HCT116 (cell line): ENCODE data around the gene ORC3. TPM values are rescaled to one million over a fixed set of nuclear protein-coding genes. Genes with fewer than 3 reads are reported as not detected.

Experiments
- ATAC-seq: fragments of 200-7000 bp; cut with Tn5 transposase; 2 replicates; pipeline ENCODE4 v1.9.1; 2020; ENCODE audit warnings: mild to moderate bottlenecking, moderate library complexity
- BruUV-seq: library from RNA; stranded (reverse); fragments of 400-500 nt; replicated peaks from 2 replicates; lab custom pipeline; 2021; lab: Mats Ljungman, UMichigan
- CTCF ChIA-PET: fragments of 300-600 bp; sonication (Branson Sonifier 250); formaldehyde crosslinking; loops from one replicate; lab custom pipeline; 2021; ENCODE audit warnings: antibody characterized with exemption; lab: Charles Lee
- POLR2A ChIA-PET: fragments of 300-600, 350-600 bp; sonication (Branson Sonifier 250); formaldehyde crosslinking; loops from one replicate; lab custom pipeline; 2021; ENCODE audit warnings: antibody characterized with exemption; lab: Charles Lee
- RAD21 ChIA-PET, 2 experiments: fragments of 300-600 bp; sonication (Branson Sonifier 250); formaldehyde crosslinking; loops; one replicate each; lab custom pipeline; 2023; ENCODE audit warnings: low total read pairs in 2 of 2; ENCODE audit not compliant: uncharacterized antibody in 2 of 2, unreplicated experiment in 2 of 2, low non-redundant PET in 1 of 2; lab: Charles Lee
- DNase-seq: peaks from one replicate; pipeline ENCODE4 v3.0.0-alpha.2; 2010; ENCODE audit warnings: low read depth, low spot score
- H2AFZ ChIP-seq: fragments of 200-600 bp; shearing (Covaris generic), sonication (generic); 2 replicates; pipeline ENCODE4 v1.6.1; 2017; ENCODE audit warnings: low read depth, mixed run types, mixed read lengths, antibody characterized with exemption, low read length; ENCODE audit not compliant: poor library complexity, severe bottlenecking
- H3K27ac ChIP-seq: 2 replicates; pipeline ENCODE4 v1.5.1; 2012; ENCODE audit warnings: low read depth, low read length
- H3K27me3 ChIP-seq: fragments of 200-600 bp; sonication (generic); 2 replicates; pipeline ENCODE4 v1.6.1; 2016; ENCODE audit warnings: mixed run types, low read length, mixed read lengths; ENCODE audit not compliant: insufficient read depth
- H3K36me3 ChIP-seq, 2 experiments: fragments of 200-500 bp in 1 of 2; fragments of 200-600 bp in 1 of 2; sonication (Bioruptor generic) in 1 of 2; sonication (generic) in 1 of 2; 2 replicates each; pipeline versions ENCODE4 v1.5.1 to v1.6.1; 2014 to 2016; ENCODE audit warnings: low read length in 2 of 2, inconsistent platforms in 1 of 2, mixed read lengths in 1 of 2, mixed run types in 1 of 2; ENCODE audit not compliant: insufficient read depth in 2 of 2, control insufficient read depth in 1 of 2
- H3K4me1 ChIP-seq, 2 experiments: fragments of 200-600 bp in 1 of 2; sonication (generic) in 1 of 2; 2 replicates each; pipeline versions ENCODE4 v1.5.1 to v1.6.1; 2012 to 2017; ENCODE audit warnings: low read length in 2 of 2, inconsistent platforms in 1 of 2, mild to moderate bottlenecking in 1 of 2, mixed read lengths in 1 of 2, mixed run types in 1 of 2, moderate library complexity in 1 of 2; ENCODE audit not compliant: insufficient read depth in 2 of 2, control insufficient read depth in 1 of 2
- H3K4me2 ChIP-seq: fragments of 200-600 bp; sonication (generic); 2 replicates; pipeline ENCODE4 v1.6.1; 2017; ENCODE audit warnings: mixed run types, low read length, mixed read lengths
- H3K4me3 ChIP-seq, 2 experiments: fragments of 200-600 bp in 1 of 2; sonication (generic) in 1 of 2; replicated peaks in 1 of 2; 2 replicates each; pipeline ENCODE4 v1.5.1; 2011 to 2016; ENCODE audit warnings: low read length in 2 of 2, control low read depth in 1 of 2, low read depth in 1 of 2, mild to moderate bottlenecking in 1 of 2, mixed read lengths in 1 of 2, mixed run types in 1 of 2
- H3K79me2 ChIP-seq: fragments of 200-600 bp; sonication (generic); 2 replicates; pipeline ENCODE4 v1.6.1; 2017; ENCODE audit warnings: mild to moderate bottlenecking, mixed run types, low read length, moderate library complexity, mixed read lengths; ENCODE audit not compliant: insufficient read depth
- H3K9ac ChIP-seq: fragments of 200-600 bp; sonication (generic); 2 replicates; pipeline ENCODE4 v1.6.1; 2016; ENCODE audit warnings: low read length, mixed read lengths
- H3K9me2 ChIP-seq: fragments of 200-600 bp; sonication (generic), shearing (Covaris generic); 2 replicates; pipeline ENCODE4 v1.6.1; 2017; ENCODE audit warnings: mixed run types, mild to moderate bottlenecking, moderate library complexity; ENCODE audit not compliant: insufficient read depth
- H3K9me3 ChIP-seq, 2 experiments: fragments of 200-500 bp in 1 of 2; fragments of 200-600 bp in 1 of 2; sonication (Bioruptor generic) in 1 of 2; sonication (generic) in 1 of 2; 2 replicates each; pipeline ENCODE4 v1.6.1; 2014 to 2017; ENCODE audit warnings: low read length in 2 of 2, mixed read lengths in 2 of 2, inconsistent platforms in 1 of 2, low read depth in 1 of 2, mild to moderate bottlenecking in 1 of 2, mixed run types in 1 of 2, moderate library complexity in 1 of 2; ENCODE audit not compliant: control insufficient read depth in 1 of 2, insufficient read depth in 1 of 2
- H4K20me1 ChIP-seq: fragments of 200-600 bp; sonication (generic), shearing (Covaris generic); 2 replicates; pipeline ENCODE4 v1.6.1; 2017; ENCODE audit warnings: mixed run types, mild to moderate bottlenecking, moderate library complexity; ENCODE audit not compliant: insufficient read depth
- CBX3 ChIP-seq: IDR thresholded peaks from 2 replicates; pipeline ENCODE4 v1.6.1; 2012; ENCODE audit warnings: low read depth
- EGR1 ChIP-seq: IDR thresholded peaks from 2 replicates; pipeline ENCODE4 v1.6.1; 2012; ENCODE audit warnings: low read depth
- EZH2 ChIP-seq: fragments of 200-600 bp; sonication (generic); IDR thresholded peaks from 2 replicates; pipeline ENCODE4 v1.6.1; 2017; ENCODE audit warnings: antibody characterized with exemption, mixed run types
- EZH2phosphoT487 ChIP-seq: fragments of 200-600 bp; IDR thresholded peaks from 2 replicates; pipeline ENCODE4 v1.6.1; 2018; ENCODE audit warnings: antibody characterized with exemption, borderline replicate concordance
- POLR2A ChIP-seq: IDR thresholded peaks from 2 replicates; pipeline ENCODE4 v1.7.0; 2011; ENCODE audit warnings: borderline replicate concordance; ENCODE audit not compliant: insufficient read depth, insufficient read length; ENCODE audit errors: extremely low read depth
- RAD21 ChIP-seq: IDR thresholded peaks from 2 replicates; pipeline ENCODE4 v1.6.1; 2012; ENCODE audit warnings: low read depth, mild to moderate bottlenecking
- SRF ChIP-seq: IDR thresholded peaks from 2 replicates; pipeline ENCODE4 v1.6.1; 2012; ENCODE audit warnings: low read depth
- ZNF274 ChIP-seq: fragments of 200-500 bp; sonication (Bioruptor generic); IDR thresholded peaks from 2 replicates; pipeline ENCODE4 v1.6.1; 2014; ENCODE audit warnings: mild to moderate bottlenecking, low read depth, low read length, inconsistent platforms
- intact Hi-C: fragments of 100-400 bp; cut with micrococcal nuclease; formaldehyde crosslinking; loops from 2 replicates; pipeline ENCODE4 v1.10.0; 2022
- total RNA-seq: library from RNA; stranded (reverse); gene quantifications from one replicate; pipeline ENCODE4 v1.2.1, GENCODE V29; 2021; ENCODE audit not compliant: unreplicated experiment
- TF ChIP-seq, protein P1 (sequence below), 3 experiments: fragments of 200-600 bp in 1 of 3; sonication (generic) in 1 of 3; IDR thresholded peaks in 2 of 3; conservative IDR thresholded peaks in 1 of 3; 2 replicates each; pipeline ENCODE4 v1.5.1; 2012 to 2017; ENCODE audit warnings: low read depth in 2 of 3, low read length in 2 of 3, antibody characterized with exemption in 1 of 3, borderline replicate concordance in 1 of 3, control low read depth in 1 of 3, mild to moderate bottlenecking in 1 of 3, mixed read lengths in 1 of 3, mixed run types in 1 of 3, moderate library complexity in 1 of 3; ENCODE audit not compliant: insufficient read depth in 1 of 3
- TF ChIP-seq, protein P2 (sequence below): IDR thresholded peaks from 2 replicates; pipeline ENCODE4 v1.6.1; 2012
- TF ChIP-seq, protein P3 (sequence below): IDR thresholded peaks from 2 replicates; pipeline ENCODE4 v1.6.1; 2012; ENCODE audit warnings: low read depth
- TF ChIP-seq, protein P4 (sequence below): IDR thresholded peaks from 2 replicates; pipeline ENCODE4 v1.6.1; 2011; ENCODE audit warnings: mild to moderate bottlenecking, low read length, moderate library complexity; ENCODE audit not compliant: insufficient replicate concordance; ENCODE audit errors: extremely low read depth

ORC3 gene
- total RNA-seq, 1 experiment from 2014 or later: 34.2 TPM

DNA sequence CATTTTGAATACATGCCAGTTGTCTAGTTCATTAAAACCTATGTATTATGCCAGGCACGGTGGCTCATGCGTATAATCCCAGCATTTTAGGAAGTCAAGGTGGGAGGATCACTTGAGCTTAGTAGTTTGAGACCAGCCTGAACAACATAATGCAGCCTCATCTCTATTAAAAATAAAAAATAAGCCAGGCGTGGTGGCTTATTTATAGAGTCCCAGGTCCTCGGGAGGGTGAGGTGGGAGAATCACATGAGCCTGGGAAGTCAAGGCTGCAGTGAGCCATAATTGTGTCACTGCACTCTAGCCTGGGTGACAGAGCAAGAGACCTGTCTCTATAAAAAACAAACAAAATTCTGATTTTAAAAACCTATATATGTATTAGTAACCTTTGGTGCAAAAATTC, 27.5 kb downstream of the ORC3 start:
- Histone ChIP-seq H3K27me3 (no peaks in the 10 kb centered on the region), H2AFZ (no peak overlapping the region), H3K4me1 (no peaks in the 10 kb centered on the region), H3K4me3 (no peak overlapping the region), H3K79me2 (no peaks in the 10 kb centered on the region), H3K9me3 (no peaks in the 10 kb centered on the region), H3K9ac (no peak overlapping the region), H3K36me3 (peaks cover 6% of the 10 kb centered on the region in 2 experiments), H3K27ac (no peak overlapping the region), H4K20me1 (no peaks in the 10 kb centered on the region), H3K9me2 (no peaks in the 10 kb centered on the region), H3K4me2 (no peak overlapping the region)
- ChIA-PET POLR2A (no interaction called here), RAD21 (no interaction called here), CTCF (no interaction called here)
- ATAC-seq (no peak), DNase-seq (no peak)
- TF ChIP-seq, protein P1, sequence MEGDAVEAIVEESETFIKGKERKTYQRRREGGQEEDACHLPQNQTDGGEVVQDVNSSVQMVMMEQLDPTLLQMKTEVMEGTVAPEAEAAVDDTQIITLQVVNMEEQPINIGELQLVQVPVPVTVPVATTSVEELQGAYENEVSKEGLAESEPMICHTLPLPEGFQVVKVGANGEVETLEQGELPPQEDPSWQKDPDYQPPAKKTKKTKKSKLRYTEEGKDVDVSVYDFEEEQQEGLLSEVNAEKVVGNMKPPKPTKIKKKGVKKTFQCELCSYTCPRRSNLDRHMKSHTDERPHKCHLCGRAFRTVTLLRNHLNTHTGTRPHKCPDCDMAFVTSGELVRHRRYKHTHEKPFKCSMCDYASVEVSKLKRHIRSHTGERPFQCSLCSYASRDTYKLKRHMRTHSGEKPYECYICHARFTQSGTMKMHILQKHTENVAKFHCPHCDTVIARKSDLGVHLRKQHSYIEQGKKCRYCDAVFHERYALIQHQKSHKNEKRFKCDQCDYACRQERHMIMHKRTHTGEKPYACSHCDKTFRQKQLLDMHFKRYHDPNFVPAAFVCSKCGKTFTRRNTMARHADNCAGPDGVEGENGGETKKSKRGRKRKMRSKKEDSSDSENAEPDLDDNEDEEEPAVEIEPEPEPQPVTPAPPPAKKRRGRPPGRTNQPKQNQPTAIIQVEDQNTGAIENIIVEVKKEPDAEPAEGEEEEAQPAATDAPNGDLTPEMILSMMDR (IDR thresholded peaks at IDR 0.05 in 2 of 3, conservative IDR thresholded peaks at IDR 0.05 in 1 of 3; ENCODE audit: borderline replicate concordance in 1 of 3, insufficient read depth in 1 of 3, low read depth in 2 of 3, low read length in 2 of 3): no peak
- TF ChIP-seq RAD21: no peak
- no peak for TF ChIP-seq ZNF274
- TF ChIP-seq EZH2: no peak
- TF ChIP-seq CBX3: no peak
- no peak for TF ChIP-seq EZH2phosphoT487
- no peak for TF ChIP-seq SRF
- TF ChIP-seq, protein P2, sequence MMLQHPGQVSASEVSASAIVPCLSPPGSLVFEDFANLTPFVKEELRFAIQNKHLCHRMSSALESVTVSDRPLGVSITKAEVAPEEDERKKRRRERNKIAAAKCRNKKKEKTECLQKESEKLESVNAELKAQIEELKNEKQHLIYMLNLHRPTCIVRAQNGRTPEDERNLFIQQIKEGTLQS: no peak
- TF ChIP-seq POLR2A: no peak
- no peak for TF ChIP-seq EGR1
- TF ChIP-seq, protein P3, sequence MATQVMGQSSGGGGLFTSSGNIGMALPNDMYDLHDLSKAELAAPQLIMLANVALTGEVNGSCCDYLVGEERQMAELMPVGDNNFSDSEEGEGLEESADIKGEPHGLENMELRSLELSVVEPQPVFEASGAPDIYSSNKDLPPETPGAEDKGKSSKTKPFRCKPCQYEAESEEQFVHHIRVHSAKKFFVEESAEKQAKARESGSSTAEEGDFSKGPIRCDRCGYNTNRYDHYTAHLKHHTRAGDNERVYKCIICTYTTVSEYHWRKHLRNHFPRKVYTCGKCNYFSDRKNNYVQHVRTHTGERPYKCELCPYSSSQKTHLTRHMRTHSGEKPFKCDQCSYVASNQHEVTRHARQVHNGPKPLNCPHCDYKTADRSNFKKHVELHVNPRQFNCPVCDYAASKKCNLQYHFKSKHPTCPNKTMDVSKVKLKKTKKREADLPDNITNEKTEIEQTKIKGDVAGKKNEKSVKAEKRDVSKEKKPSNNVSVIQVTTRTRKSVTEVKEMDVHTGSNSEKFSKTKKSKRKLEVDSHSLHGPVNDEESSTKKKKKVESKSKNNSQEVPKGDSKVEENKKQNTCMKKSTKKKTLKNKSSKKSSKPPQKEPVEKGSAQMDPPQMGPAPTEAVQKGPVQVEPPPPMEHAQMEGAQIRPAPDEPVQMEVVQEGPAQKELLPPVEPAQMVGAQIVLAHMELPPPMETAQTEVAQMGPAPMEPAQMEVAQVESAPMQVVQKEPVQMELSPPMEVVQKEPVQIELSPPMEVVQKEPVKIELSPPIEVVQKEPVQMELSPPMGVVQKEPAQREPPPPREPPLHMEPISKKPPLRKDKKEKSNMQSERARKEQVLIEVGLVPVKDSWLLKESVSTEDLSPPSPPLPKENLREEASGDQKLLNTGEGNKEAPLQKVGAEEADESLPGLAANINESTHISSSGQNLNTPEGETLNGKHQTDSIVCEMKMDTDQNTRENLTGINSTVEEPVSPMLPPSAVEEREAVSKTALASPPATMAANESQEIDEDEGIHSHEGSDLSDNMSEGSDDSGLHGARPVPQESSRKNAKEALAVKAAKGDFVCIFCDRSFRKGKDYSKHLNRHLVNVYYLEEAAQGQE: no peak
- TF ChIP-seq, protein P4, sequence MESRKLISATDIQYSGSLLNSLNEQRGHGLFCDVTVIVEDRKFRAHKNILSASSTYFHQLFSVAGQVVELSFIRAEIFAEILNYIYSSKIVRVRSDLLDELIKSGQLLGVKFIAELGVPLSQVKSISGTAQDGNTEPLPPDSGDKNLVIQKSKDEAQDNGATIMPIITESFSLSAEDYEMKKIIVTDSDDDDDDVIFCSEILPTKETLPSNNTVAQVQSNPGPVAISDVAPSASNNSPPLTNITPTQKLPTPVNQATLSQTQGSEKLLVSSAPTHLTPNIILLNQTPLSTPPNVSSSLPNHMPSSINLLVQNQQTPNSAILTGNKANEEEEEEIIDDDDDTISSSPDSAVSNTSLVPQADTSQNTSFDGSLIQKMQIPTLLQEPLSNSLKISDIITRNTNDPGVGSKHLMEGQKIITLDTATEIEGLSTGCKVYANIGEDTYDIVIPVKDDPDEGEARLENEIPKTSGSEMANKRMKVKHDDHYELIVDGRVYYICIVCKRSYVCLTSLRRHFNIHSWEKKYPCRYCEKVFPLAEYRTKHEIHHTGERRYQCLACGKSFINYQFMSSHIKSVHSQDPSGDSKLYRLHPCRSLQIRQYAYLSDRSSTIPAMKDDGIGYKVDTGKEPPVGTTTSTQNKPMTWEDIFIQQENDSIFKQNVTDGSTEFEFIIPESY: no peak
- intact Hi-C loops: no loop called here
- BruUV-seq: no TSS peak
